Measurements from ENCODE around the gene ZNF710.

The ZNF710 gene

DNA sequence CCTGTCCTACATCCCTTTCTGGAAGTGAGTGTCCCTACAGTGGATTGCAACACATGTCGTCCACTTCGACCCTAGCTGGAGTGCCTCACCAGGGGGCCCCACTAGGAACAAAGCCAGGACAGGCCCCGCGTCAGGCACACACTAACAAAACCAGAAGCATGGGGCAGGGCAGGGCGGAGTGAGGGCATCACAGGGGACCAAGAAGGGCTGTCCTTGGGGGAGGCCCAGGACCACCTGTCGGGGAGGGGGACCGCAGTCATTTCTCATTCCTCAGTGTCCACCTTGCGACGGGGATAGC, 79.3 kb downstream of the ZNF710 start:
- no peak for DNase-seq (ENCODE audit: low read depth)
- H3K4me3 ChIP-seq (ENCODE audit: low read length), result no peak overlapping the region
- no peak for TF ChIP-seq CTCF (conservative IDR thresholded peaks at IDR 0.05; ENCODE audit: low read length)

DNA sequence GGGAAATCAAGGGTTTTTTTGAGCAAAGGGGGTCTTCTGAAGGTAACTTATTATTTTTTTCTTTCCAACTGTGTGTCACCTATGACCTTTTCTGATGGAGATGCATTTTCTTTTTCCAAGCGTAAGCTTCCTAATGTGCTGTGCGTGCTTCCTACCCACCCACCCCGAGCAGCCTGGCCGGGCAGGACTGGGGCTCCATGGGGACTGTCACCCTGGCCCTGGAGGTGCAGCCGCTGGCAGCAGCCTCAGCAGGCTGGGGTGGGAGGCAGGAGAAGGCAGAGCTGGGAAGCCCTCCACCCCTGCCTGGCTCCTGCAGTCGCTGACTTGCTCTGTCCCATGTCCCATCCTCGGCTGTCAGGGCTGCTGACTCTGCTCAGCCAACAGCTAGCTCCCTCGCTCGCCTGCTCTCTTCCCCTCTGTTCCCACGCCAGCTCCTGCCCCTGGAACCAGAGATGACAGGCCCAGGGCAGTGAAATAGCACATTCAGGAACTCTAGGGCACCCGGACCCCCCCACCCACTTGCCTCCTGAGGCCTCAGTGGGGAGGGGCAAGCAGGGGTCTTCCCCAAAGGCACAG, 79.8 kb downstream of the ZNF710 start:
- H3K4me3 ChIP-seq (ENCODE audit: low read length), result no peak overlapping the region
- TF ChIP-seq CTCF (conservative IDR thresholded peaks at IDR 0.05; ENCODE audit: low read length), result no peak
- DNase-seq (ENCODE audit: low read depth), result no peak

DNA sequence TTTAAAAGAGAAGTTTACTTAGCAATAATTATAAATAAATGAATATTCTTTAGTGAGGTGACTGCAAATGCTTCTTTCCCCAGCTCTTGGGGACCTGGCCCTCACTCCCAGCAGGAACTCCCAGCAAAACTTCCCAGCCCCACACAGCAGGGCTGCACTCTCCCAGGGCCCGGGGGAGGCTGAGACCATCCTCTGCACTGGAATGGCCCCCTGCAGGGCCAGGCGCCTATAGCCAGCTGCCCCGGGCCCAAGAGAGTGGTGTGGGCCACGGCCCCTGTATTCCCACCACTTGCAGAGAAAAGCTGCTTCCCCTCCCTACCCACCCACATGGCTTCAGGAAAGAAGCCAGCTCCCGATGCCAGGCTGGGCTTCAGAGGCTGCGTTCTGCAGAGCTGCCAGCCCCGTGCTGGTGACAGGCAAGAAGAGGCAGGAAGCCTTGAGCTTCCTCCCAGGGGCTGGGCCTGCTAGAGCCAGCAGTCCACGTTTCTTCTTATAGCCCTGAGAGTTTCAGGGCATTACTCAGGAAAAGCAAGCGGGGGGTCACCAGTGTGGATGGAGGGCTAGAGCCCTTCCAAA, 81.1 kb downstream of the ZNF710 start:
- no peak for DNase-seq (ENCODE audit: low read depth)
- H3K4me3 ChIP-seq (ENCODE audit: low read length), result no peak overlapping the region
- TF ChIP-seq CTCF (conservative IDR thresholded peaks at IDR 0.05; ENCODE audit: low read length), result no peak

GRCh38 chr15:90083419-90083818, 82.3 kb downstream of the ZNF710 start:
- TF ChIP-seq CTCF (conservative IDR thresholded peaks at IDR 0.05; ENCODE audit: low read length), result no peak
- DNase-seq (ENCODE audit: low read depth), result no peak
- H3K4me3 ChIP-seq (ENCODE audit: low read length), result no peak overlapping the region

- no peak overlapping the region for H3K4me3 ChIP-seq (ENCODE audit: low read length)
- DNase-seq (ENCODE audit: low read depth), result no peak
Observed at GRCh38 chr15:90083954-90084607, 83.0 kb downstream of the ZNF710 start.

GRCh38 chr15:90084876-90085423, 83.8 kb downstream of the ZNF710 start:
- DNase-seq (ENCODE audit: low read depth), result no peak
- no peak for TF ChIP-seq CTCF (conservative IDR thresholded peaks at IDR 0.05; ENCODE audit: low read length)
- no peak overlapping the region for H3K4me3 ChIP-seq (ENCODE audit: low read length)

More at GRCh38 chr15:90083954-90084607, 83.0 kb downstream of the ZNF710 start:
- TF ChIP-seq CTCF (conservative IDR thresholded peaks at IDR 0.05; ENCODE audit: low read length), result no peak

GRCh38 chr15:90085565-90085964, 84.4 kb downstream of the ZNF710 start:
- no peak overlapping the region for H3K4me3 ChIP-seq (ENCODE audit: low read length)
- no peak for TF ChIP-seq CTCF (conservative IDR thresholded peaks at IDR 0.05; ENCODE audit: low read length)
- DNase-seq (ENCODE audit: low read depth), result no peak
